ENCODE results near the gene MAP1B.

DNA sequence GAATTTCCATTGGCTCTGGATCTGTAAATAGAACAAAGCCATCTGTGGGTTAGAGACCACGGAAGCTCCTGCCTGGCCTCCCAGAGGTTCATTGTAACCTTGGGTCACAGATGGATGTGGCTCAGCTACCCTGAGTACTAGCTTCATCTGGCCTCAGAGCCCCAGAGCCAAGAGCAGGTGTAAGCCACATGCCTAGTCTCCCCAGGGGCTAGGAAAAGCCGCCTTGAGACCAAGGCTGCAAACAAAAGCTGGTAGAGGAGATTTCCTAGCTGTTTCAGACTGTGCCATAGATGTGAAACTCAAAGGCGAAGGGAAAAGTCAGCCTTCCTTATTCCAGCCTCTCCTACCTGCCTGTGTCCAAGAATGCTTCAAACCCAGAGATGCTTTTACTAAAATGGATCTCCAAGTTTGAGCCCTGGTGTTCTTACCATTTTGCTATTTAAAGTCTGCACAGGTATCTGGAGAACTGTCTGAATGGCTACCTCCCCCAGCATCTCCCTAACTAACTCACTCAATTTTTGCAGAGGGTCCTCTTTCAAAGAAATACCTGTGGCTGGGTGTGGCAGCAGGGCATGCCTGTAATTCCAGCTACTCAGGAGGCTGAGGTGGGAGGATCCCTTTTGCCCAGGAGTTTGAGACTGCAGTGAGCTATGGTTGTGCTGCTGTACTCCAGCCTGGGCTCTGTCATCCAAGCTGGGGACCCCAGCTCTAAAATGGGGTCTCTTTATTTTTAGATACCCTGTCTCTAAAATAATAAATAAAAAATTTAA, 42.3 kb upstream of the MAP1B start:
- TF ChIP-seq, protein P1, sequence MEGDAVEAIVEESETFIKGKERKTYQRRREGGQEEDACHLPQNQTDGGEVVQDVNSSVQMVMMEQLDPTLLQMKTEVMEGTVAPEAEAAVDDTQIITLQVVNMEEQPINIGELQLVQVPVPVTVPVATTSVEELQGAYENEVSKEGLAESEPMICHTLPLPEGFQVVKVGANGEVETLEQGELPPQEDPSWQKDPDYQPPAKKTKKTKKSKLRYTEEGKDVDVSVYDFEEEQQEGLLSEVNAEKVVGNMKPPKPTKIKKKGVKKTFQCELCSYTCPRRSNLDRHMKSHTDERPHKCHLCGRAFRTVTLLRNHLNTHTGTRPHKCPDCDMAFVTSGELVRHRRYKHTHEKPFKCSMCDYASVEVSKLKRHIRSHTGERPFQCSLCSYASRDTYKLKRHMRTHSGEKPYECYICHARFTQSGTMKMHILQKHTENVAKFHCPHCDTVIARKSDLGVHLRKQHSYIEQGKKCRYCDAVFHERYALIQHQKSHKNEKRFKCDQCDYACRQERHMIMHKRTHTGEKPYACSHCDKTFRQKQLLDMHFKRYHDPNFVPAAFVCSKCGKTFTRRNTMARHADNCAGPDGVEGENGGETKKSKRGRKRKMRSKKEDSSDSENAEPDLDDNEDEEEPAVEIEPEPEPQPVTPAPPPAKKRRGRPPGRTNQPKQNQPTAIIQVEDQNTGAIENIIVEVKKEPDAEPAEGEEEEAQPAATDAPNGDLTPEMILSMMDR (IDR thresholded peaks at IDR 0.05) = no peak
- TF ChIP-seq EZH2 (IDR thresholded peaks at IDR 0.05) = no peak
